NCI-H1417 treated with DMSO at 0.1 percent for 48 hours (cell line): Measurements from ENCODE around the gene CHFR.
"Not testable (repeated sequence)": the region's sequence is repeated elsewhere in the genome, so short reads cannot be mapped to it uniquely, and the experiment has no call there.

Experiments used
- DNase-seq: peaks from one replicate; lab custom pipeline; 2025; lab: John Stamatoyannopoulos, UW

Gene CHFR

DNA sequence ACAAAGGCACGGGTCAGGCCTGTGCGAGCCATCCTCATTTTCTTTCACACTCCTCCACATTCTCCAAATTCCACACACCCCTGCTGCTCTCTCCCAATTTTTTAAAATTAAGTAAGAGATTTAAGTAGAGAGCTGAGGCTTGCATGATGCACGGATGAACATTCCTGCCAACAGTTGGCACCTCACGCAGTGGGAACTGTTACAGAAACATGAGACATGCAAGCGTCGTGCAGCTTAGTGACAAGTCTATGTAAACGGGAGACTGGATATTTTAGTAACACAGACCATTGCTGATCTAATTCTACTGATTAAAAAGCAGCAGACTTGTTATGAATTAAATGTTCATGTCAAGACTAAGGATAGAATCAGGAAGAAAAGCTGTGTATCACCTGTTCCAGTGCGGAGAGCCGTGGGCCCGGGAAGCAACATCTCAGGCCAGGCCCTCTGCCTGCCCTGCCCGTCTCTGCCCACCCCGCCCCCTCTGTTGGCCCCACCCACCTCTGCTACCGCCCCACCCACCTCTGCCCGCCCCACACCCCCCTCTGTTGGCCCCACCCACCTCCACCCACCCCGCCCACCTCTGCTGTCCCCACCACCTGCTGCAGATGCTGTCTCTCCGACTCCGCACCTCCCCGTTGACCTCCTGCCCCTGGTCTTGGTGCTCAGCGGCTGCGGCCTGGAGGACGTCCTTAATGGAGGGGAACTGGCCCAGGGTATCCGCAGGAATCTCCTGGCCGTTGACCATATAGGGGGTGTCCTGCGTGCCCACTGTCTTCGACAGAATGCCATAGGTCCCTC is 79.9 kb downstream of the CHFR start:
- DNase-seq = no peak

GRCh38 chr12:132806857-132807256 is 80.5 kb downstream of the CHFR start:
- DNase-seq = no peak

DNA sequence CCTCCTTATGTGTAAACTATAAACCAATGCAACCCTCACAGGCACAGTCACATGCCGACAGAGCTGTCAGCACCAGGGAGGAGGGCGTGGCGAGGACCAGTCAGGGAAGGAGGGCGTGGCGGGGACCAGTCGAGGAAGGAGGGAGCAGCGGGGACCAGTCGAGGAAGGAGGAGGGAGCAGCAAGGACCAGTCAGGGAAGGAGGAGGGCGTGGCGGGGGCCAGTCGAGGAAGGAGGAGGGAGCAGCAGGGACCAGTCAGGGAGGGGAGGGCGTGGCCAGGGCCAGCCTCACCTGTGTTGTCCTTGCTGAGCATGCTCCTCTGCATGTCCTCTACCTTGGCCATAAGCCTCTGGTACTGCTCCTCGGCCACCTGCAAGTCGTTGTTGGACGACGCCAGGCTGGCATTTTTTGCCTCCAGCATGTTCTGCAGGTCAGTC is 83.0 kb downstream of the CHFR start:
- no peak for DNase-seq

- no peak for DNase-seq
Observed at GRCh38 chr12:132803888-132804287, 83.5 kb downstream of the CHFR start.

DNA sequence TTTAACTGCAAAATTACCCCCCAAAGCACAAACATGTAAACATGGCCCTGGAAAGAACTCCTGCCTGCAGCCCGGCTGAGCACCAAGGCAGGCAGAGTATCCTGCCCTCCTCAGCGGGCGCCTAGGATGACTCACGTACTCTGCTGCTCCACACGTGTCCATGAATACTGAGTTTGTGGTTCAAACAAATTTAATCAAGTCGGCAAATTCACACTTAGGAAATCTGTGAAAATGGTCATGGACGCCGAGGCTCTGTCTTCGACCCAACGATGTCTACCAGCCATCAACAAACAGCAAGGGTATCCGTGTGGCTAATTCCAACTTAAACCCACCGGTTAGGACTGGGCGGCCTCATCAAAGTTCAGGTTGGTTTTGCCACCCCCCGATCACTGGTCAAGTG is 84.3 kb downstream of the CHFR start:
- DNase-seq = no peak

DNA sequence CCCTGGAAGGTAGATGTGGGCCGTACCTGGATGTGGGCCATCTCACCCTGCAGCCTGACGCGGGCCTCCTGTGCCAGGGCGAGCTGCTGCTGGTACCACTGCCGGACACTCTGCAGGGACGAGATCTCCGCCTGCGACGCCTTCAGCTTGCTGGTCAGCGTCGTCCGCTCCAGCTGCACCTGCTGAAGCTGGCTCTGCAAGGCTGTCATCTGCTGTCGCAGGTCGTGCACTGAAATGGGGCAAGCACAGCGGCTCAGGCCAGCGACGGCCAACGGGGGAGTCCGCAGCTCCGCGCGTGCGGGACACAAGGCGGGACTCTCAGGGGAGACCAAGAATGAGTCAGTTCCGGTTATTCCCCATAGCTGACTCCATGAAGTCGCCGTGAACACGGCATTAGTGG is 85.7 kb downstream of the CHFR start:
- no peak for DNase-seq

- DNase-seq = no peak
Observed at GRCh38 chr12:132798836-132799235, 88.6 kb downstream of the CHFR start.

GRCh38 chr12:132797820-132798570 is 89.4 kb downstream of the CHFR start:
- no peak for DNase-seq

GRCh38 chr12:132795847-132796246 is 91.6 kb downstream of the CHFR start:
- no peak for DNase-seq

DNA sequence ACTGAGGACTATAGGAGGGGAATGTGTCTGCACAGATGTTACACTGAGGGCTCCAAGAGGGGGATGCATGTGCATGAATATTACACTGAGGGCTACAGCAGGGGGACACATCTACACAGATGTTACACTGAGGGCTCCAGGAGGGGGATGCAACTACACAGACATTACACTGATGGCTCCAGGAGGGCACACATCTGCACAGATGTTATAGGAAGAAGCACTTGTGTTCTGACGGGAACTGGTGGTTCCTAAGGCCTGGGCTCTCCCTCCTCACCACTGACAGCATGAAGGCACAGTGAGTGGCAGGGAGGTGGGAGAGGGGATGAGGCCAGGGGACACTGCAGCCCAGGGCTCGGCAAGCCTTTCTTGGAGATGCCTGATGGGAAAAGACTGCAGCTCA is 95.5 kb downstream of the CHFR start:
- not testable (repeated sequence) for DNase-seq

DNA sequence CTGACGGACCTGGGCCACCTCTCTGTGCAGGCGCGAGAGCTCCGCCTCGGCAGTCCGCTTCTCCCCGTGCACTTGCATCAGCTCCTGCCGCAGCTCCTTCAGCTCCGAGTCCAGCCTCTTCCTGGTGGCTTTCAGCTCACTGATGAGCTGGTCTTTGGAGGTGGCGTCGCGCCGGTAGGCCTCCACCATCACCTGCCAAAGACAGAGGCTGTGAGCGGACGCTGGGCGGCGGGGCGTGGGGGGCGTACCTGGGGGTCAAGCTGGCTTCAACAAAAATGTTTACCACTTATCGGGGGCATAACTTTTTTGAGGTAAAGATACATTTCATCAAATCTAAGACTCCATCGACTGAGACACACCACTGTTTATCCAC is 98.3 kb downstream of the CHFR start:
- DNase-seq = no peak

GRCh38 chr12:132788375-132789098 is 98.9 kb downstream of the CHFR start:
- no peak for DNase-seq

- DNase-seq = no peak
Observed at GRCh38 chr12:132787877-132788276, 99.5 kb downstream of the CHFR start.

- no peak for DNase-seq
Observed at GRCh38 chr12:132786192-132786591, 101.2 kb downstream of the CHFR start.

DNA sequence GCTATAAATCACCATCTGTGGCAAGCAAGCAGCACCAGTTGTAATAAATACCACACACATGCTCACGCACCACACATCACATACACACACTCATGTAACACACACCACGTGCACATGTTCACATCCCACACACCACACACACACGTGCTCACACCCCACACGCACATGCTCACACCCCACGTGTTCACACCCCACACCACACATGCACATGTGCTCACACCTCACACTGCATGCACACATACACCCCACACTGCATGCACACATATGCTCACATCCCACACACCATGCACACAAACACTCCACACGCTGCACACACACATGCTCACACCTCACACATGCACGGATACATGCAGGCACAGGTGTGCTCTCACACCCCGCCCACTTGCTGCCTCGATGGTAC is 102.8 kb downstream of the CHFR start:
- no peak for DNase-seq

DNA sequence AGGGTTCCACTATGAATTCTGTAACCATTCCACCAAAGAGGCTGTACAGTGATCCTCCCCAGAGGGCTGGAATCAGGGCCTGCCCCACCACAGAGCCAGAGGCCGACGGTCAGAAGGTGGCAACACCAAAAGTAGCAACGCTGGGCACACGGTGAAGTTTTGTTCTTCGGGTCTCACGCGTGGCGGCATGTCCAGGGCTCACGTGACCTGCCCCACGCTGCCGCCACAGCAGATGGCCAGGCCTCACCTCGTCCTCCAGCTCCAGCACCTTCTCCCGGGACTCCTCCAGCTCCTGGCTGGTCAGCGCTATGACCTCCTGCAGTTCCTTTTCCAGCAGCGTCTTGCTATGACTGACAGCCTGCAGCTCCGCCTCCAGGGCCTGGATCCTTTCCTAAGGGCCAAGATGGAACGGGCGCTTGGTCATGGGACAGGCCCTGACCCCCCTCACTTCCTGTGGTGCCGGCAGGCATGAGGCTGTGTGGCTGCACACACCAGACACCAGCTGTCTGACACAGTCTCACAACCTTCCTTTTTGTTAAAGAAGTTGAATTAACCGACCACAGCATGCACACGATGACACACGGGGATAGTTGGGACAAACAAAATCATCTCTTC is 103.4 kb downstream of the CHFR start:
- DNase-seq = no peak
